Muscle layer of duodenum (tissue), 2 donors: ENCODE measurements around the gene PICK1.
"Not testable (repeated sequence)": the region's sequence is repeated elsewhere in the genome, so short reads cannot be mapped to it uniquely, and the experiment has no call there.

Source experiments
- H3K27ac ChIP-seq: one replicate; pipeline ENCODE4 v1.7.0; 2013; ENCODE audit warnings: mild to moderate bottlenecking, low read length
- H3K27me3 ChIP-seq: one replicate; pipeline ENCODE4 v1.7.0; 2013; ENCODE audit warnings: low read depth, mild to moderate bottlenecking, control low read depth, low read length
- H3K36me3 ChIP-seq, 2 donors: one replicate each; pipeline ENCODE4 v1.7.0; 2013; ENCODE audit warnings: low read length in 2 of 2, control low read depth in 1 of 2, mild to moderate bottlenecking in 1 of 2; ENCODE audit not compliant: insufficient read depth in 2 of 2, control insufficient read depth in 1 of 2
- H3K4me1 ChIP-seq, 2 donors: one replicate each; pipeline ENCODE4 v1.7.0; 2013; ENCODE audit warnings: low read length in 2 of 2, mild to moderate bottlenecking in 2 of 2, control low read depth in 1 of 2, moderate library complexity in 1 of 2; ENCODE audit not compliant: insufficient read depth in 2 of 2, control insufficient read depth in 1 of 2
- H3K4me3 ChIP-seq, 2 donors: one replicate each; pipeline ENCODE4 v1.7.0; 2013; ENCODE audit warnings: low read length in 2 of 2, low read depth in 1 of 2, mild to moderate bottlenecking in 1 of 2
- H3K9me3 ChIP-seq, 2 donors: one replicate each; pipeline ENCODE4 v1.7.0; 2013; ENCODE audit warnings: low read length in 2 of 2, control low read depth in 1 of 2, mild to moderate bottlenecking in 1 of 2; ENCODE audit not compliant: control insufficient read depth in 1 of 2
- donor health status: healthy.

PICK1 gene

DNA sequence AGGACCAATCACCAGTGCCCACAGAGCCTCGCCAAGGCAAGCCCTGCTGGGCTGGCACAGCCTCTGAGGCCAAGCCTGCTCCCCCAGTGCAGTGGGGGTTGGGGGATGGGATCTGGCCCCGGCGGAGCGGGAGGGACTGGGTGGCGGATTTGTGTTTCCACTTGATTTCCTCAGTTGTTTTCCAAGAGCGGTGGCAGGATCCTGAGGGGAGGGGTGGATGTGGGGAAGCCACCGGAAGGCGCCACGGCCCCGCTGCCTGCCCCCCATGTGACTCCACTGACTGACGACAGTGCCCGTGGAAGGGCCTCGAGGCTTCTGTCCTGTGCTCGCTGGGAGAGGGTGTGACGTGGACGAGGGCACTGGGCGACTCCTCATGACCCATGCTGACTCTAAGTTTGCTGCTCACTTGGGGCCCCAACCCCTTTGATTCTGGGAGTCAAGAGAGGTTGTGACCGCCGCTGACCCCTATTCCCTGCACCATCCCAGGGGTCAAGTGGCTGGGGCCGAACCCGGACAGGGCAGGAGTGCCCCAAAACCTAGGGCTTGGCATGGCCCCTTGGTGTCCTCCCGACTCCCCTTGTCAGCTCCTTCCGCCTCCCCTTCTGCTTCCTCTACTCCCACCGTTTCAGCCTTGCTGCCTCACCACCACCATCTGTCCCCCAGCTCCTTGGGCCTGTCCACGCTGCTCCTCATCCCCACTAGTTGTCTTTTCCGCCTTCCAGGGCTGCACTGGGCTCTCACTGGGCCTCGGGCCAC lies 23.5 kb upstream of the PICK1 start:
- no peaks in the 10 kb centered on the region for H3K9me3 ChIP-seq
- no peaks in the 10 kb centered on the region for H3K36me3 ChIP-seq
- no peak overlapping the region for H3K4me3 ChIP-seq
- H3K27me3 ChIP-seq = no peaks in the 10 kb centered on the region
- H3K4me1 ChIP-seq = peaks cover 5 to 20% of the 10 kb centered on the region in 2 donors
- H3K27ac ChIP-seq = peak overlapping the region; percentile 39

DNA sequence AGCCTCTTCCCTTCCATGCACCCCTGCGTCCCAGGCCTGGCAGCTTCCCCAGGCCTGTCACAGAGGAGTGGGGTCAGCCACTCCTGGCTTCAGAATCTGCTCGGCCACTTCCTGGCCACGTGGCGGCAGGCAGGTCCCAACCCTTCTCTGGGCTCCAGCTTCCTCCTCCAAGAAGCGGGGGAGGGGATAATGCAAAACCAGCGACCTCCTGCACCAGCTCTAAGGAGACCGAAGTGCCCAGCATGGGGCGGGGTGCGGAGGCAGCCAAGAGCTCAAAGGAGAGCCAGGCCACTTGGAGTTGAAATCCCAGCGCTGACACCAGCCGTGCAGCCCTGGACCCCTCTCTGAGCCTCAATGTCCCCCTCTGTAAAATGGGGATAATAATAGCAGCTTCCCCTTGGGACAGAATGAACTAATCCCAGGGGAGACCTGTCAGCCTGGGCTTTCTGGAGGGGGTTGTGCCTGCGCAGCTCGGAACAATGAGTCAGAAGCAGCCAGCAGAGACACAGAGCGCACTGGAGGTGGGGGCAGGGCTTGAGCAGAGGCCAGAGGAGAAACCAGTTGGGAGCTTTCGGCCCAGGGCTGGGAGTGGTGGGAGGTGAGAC lies 22.8 kb upstream of the PICK1 start:
- Histone ChIP-seq H3K27me3 (no peaks in the 10 kb centered on the region), H3K4me3 (peak overlapping the region in 1 of 2 donors; percentile 3), H3K36me3 (no peaks in the 10 kb centered on the region), H3K27ac (peak overlapping the region; percentile 39), H3K4me1 (peaks cover 5 to 20% of the 10 kb centered on the region in 2 donors), H3K9me3 (no peaks in the 10 kb centered on the region)

DNA sequence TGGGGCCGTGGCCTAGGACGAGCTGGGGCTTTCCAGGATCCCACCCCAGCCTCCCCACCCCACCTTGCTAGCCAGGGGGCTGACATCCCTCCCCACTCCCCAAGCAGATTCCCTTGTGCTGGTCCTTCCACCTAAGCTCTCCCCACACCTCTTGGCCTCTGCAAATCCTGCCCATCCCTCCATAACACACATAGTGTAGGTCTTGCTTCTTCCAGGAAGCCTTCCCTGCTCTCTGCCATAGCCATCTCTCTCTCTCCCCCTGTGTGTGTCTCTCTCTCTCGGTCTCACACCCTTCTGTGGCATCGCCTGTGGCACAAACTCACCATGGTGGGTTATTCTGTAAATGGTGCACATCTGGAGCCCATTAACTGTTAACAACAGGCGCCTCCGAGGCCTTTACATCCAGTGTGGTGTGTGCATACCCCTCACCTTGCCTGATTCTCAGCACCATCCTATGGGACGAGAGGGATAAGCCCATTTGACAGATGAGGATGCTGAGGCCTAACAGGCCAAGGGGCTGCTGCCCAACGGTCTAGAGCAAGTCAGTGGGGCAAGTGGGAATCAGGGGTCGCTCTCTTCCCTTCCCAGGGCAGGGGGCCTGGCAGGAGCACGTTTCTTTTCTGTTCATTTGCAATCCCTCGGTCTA lies 22.2 kb upstream of the PICK1 start:
- H3K4me3 ChIP-seq = no peak overlapping the region
- no peaks in the 10 kb centered on the region for H3K27me3 ChIP-seq
- peak overlapping the region; percentile 14 for H3K27ac ChIP-seq
- peaks cover 5 to 20% of the 10 kb centered on the region in 2 donors for H3K4me1 ChIP-seq
- no peaks in the 10 kb centered on the region for H3K9me3 ChIP-seq
- no peaks in the 10 kb centered on the region for H3K36me3 ChIP-seq

DNA sequence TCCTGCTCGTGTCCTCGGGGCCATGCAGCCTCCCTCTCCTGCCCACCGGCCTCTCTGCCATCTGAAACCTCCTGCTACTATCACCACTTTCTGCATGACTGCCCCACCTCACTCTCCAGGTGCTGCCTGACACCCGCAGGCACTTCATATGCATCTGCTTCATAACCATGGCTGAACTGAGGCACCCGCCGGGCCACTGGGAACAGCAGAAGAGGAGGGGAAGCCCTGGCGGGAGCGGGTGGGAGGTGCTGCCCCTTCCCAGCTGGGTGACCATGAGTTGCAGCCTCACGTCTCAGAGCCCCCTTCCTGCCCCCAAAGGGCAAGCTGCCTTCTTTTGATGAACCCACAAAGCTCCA lies 21.7 kb upstream of the PICK1 start:
- no peak overlapping the region for H3K4me3 ChIP-seq
- no peaks in the 10 kb centered on the region for H3K27me3 ChIP-seq
- H3K4me1 ChIP-seq = peaks cover 5 to 16% of the 10 kb centered on the region in 2 donors
- no peak overlapping the region for H3K27ac ChIP-seq
- no peaks in the 10 kb centered on the region for H3K9me3 ChIP-seq
- no peaks in the 10 kb centered on the region for H3K36me3 ChIP-seq

DNA sequence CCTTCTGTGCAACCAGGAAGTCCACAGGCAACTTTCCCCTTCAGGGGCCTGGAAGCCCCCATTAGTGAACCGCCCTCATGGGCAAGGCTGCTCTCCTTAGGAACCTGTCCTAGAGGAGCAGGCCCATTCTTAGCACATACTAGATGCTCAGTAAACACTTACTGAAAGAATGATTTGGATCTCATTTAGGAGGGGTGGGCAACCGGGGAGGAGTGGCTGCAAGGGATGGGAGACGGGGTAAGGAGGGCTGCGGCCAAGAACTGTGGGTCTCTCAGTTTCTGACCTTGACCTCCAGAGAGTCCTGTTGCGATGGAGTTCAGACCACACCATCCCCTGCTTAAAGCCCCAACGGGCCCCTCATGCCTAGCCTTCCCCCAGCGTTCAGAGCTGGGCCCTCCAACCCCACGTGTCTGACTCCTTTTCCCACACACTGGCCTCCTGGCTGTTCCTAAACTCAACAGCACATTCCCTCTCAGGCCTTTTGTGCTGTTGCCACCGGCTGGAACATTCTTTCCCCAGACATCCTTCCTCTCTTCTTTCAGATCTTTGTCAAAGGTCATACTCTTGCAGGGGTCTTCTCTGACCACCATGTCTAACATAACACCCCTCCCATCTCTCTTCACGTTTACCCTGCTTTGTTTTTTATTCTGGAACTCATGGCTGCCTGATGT lies 20.7 kb upstream of the PICK1 start:
- Histone ChIP-seq H3K27ac (no peak overlapping the region), H3K4me3 (no peak overlapping the region), H3K36me3 (no peaks in the 10 kb centered on the region), H3K27me3 (no peaks in the 10 kb centered on the region), H3K9me3 (no peaks in the 10 kb centered on the region), H3K4me1 (peaks cover 5 to 16% of the 10 kb centered on the region in 2 donors)

DNA sequence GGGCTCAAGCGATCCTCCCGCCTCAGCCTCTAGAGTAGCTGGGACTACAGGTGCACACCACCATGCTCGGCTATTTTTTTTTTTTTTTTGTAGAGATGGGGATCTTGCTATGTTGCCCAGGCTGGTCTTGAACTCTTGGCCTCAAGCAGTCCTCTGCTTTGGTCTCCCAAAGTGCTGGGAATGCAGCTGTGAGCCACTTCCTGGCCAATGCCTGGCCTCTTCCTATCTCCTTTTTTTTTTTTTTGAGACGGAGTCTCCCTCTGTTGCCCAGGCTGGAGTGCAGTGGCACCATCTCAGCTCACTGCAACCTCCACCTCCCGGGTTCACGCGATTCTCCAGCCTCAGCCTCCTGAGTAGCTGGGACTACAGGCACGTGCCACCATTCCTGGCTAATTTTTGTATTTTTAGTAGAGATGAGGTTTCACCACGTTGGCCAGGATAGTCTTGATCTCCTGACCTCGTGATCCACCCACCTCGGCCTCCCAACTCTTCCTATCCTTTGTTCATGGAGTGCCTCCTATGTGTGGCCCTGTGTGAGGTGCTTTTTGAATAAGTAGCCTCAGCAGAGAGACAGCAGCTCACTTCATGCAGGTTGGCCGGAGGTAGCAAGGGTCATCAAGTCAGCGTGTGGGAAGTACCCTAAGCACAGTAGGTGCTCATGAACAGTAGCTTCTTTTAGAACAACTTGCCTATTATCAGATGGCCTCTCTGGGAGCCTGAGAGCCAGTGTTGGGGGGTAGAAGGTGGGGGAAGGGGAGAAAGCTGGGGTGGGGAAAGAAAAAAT lies 19.6 kb upstream of the PICK1 start:
- not testable (repeated sequence) for H3K4me3 ChIP-seq, H3K27me3 ChIP-seq, H3K9me3 ChIP-seq, H3K27ac ChIP-seq, H3K36me3 ChIP-seq
- peaks cover 5 to 23% of the 10 kb centered on the region in 2 donors for H3K4me1 ChIP-seq

DNA sequence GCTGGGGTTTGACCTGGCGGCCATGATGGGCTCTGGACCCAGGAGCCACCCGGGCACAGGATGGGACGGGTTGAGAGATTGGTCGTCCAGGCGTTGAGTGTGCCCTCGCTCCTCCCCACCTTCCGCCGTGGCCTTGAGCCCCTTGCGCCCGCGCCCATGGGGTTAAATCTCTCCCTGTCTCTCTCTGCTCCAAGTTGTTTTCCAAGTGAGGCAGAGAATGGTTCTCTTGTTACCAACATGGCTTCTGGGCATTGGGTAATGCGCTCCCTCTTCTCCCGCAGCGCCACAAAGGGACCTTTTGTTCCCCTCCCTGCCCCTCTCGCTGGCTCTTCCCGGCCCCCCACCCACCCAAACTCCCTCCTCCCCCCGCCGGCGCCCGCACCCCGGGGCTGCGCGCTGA lies 18.8 kb upstream of the PICK1 start:
- Histone ChIP-seq H3K27ac (no peak overlapping the region), H3K36me3 (no peaks in the 10 kb centered on the region), H3K4me3 (no peak overlapping the region), H3K27me3 (no peaks in the 10 kb centered on the region), H3K9me3 (no peaks in the 10 kb centered on the region), H3K4me1 (peaks cover 5 to 29% of the 10 kb centered on the region in 2 donors)

DNA sequence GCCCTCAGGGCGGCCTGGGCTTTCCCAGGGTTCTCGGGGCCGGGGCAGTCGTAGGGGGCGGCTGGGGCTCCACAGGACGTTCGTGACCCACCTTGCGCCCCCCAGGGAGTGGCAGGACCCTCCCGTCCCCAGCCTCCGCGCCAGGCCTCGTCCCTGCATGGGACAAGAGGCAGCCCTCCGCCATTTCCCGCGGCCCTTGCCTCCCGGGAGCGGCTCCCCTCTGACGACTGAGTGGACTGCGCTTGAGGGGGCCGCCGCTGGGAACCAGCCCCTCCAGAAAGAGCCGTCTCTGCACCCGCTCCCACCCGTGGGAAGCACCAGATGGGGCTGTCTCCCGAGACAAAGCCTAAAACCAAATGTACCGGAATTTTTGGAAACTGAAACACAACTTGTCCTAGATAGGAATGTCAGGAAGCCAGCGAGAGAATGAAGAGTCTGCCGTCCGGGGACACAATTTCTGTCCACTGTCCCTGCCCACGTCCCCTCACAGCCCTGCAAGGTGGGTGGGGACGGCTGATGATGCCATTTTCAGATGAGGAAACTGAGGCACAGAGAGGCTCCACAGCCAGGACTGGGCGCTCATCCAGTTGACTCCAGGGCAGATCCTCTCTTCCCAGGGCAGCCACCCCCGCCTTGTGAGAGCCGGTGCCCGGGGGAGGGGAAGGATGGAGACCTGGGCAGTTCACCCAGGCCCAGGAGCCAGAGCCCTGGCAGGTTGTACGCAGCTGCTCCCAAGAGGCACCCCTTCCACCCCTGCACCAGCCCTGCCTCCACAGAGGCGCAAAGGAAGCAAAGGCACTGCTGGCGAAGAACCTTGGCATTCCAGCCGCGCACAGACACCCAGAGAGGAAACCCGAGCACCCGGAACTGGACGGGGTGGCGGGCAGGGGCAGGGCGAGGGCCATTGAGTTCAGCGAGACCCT lies 18.1 kb upstream of the PICK1 start:
- Histone ChIP-seq H3K4me1 (peaks cover 1 to 22% of the 10 kb centered on the region in 2 donors), H3K27me3 (no peaks in the 10 kb centered on the region), H3K36me3 (no peaks in the 10 kb centered on the region), H3K27ac (no peak overlapping the region), H3K9me3 (no peaks in the 10 kb centered on the region), H3K4me3 (no peak overlapping the region)

DNA sequence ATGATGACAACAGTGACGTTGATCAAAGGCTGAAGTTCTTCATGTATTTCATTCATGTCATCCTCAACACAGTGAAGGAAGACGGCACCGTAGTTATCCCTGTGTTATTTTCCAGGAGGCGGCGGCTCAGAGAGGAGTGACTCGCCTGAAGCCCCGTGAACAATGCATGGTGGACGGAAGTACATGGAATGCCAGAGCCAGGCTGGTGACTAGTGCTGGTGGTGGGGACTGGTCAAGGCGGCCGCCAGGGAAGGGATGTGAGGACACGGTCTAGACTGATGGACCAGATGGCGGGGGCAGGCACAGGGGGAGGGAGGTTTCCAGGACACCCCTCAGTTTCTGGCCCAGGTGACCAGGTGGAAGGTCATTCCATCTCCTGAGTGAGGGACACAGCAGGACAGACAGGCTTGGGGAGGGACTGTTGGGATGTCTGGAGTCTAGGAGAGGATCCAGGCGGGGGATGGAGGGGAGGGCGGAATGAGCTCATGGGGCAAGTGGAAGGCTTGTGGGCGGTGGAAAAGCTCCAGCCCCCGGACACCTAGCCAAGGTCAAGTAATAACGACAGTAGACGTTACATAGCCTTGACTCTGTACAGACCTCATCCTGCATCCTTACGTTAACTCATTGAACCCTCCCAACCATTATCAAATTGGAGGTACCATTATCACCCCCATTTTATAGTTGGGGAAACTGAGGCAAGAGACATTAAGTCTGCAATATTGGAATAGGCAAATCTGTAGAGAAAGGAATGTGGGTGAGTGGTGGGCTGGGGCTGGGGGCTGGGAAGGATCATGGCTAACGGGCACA lies 16.0 kb upstream of the PICK1 start:
- H3K4me1 ChIP-seq = peaks cover 0 to 13% of the 10 kb centered on the region in 2 donors
- no peaks in the 10 kb centered on the region for H3K27me3 ChIP-seq
- no peaks in the 10 kb centered on the region for H3K36me3 ChIP-seq
- H3K4me3 ChIP-seq = no peak overlapping the region
- no peaks in the 10 kb centered on the region for H3K9me3 ChIP-seq
- no peak overlapping the region for H3K27ac ChIP-seq
